ENCODE results near the gene DPEP2NB. TPM values are rescaled to one million over a fixed set of nuclear protein-coding genes. Genes with fewer than 3 reads are reported as not detected.

Gene DPEP2NB
- total RNA-seq, 1 experiment from 2014 or later = not detected

DNA sequence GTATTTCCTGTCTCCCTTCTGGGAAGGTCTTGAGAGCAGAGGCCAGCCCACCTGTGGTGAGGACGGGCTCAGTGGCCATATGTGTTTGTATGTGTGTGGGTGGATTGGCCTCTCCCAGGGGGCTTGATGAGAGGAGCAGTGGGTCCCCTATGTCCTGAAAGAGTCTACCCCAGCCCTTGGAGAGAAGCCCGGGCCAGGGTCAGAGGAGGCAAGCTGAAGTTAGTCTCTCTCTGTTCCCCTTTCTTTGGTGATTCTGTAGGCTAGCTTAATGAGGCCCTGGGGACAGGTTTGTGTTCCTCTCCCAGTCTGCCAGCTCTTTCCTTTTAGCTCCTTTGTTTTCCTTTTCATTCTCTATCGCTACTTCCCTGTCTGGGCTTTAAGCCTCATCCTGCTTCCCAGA is 45.7 kb upstream of the DPEP2NB start:
- no peak for TF ChIP-seq EZH2 (IDR thresholded peaks at IDR 0.05)
- TF ChIP-seq, protein P1, sequence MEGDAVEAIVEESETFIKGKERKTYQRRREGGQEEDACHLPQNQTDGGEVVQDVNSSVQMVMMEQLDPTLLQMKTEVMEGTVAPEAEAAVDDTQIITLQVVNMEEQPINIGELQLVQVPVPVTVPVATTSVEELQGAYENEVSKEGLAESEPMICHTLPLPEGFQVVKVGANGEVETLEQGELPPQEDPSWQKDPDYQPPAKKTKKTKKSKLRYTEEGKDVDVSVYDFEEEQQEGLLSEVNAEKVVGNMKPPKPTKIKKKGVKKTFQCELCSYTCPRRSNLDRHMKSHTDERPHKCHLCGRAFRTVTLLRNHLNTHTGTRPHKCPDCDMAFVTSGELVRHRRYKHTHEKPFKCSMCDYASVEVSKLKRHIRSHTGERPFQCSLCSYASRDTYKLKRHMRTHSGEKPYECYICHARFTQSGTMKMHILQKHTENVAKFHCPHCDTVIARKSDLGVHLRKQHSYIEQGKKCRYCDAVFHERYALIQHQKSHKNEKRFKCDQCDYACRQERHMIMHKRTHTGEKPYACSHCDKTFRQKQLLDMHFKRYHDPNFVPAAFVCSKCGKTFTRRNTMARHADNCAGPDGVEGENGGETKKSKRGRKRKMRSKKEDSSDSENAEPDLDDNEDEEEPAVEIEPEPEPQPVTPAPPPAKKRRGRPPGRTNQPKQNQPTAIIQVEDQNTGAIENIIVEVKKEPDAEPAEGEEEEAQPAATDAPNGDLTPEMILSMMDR (IDR thresholded peaks at IDR 0.05 in 2 of 3, conservative IDR thresholded peaks at IDR 0.05 in 1 of 3; ENCODE audit: borderline replicate concordance in 1 of 3, insufficient read depth in 1 of 3, low read depth in 2 of 3, low read length in 2 of 3) = no peak
- TF ChIP-seq ELF1 (IDR thresholded peaks at IDR 0.05; ENCODE audit: borderline replicate concordance, low read depth) = no peak
- no peak for TF ChIP-seq EZH2phosphoT487 (IDR thresholded peaks at IDR 0.05; ENCODE audit: borderline replicate concordance)
- no peak for TF ChIP-seq POLR2AphosphoS5 (IDR thresholded peaks at IDR 0.05; ENCODE audit: low read depth, low read length)
- no peak for TF ChIP-seq RAD21 (IDR thresholded peaks at IDR 0.05; ENCODE audit: low read depth)
- no peaks in the 10 kb centered on the region for H3K4me1 ChIP-seq (ENCODE audit: control insufficient read depth in 1 of 2, insufficient read depth in 2 of 2, low read length in 2 of 2)
- no peaks in the 10 kb centered on the region for H4K20me1 ChIP-seq (ENCODE audit: insufficient read depth)
- no peak overlapping the region for H3K4me3 ChIP-seq (replicated peaks in 1 of 2; ENCODE audit: low read depth in 1 of 2, low read length in 2 of 2)
- no peak overlapping the region for H3K27ac ChIP-seq (ENCODE audit: low read depth, low read length)
- intact Hi-C loops (cut with micrococcal nuclease) = no loop called here
- no peak overlapping the region for H2AFZ ChIP-seq (ENCODE audit: low read depth, low read length, poor library complexity, severe bottlenecking)
- H3K9ac ChIP-seq (ENCODE audit: low read length) = no peak overlapping the region
- H3K36me3 ChIP-seq (ENCODE audit: control insufficient read depth in 1 of 2, insufficient read depth in 2 of 2, low read length in 2 of 2) = peaks cover 0 to 23% of the 10 kb centered on the region in 2 experiments; a peak in 1 of 4 replicates
- H3K9me3 ChIP-seq (ENCODE audit: control insufficient read depth in 1 of 2, insufficient read depth in 1 of 2, low read depth in 1 of 2, low read length in 2 of 2) = no peaks in the 10 kb centered on the region
- POLR2A ChIA-PET = no interaction called here
- RAD21 ChIA-PET (ENCODE audit: low non-redundant PET in 1 of 2, low total read pairs in 2 of 2, uncharacterized antibody in 2 of 2, unreplicated experiment in 2 of 2) = no interaction called here
- H3K27me3 ChIP-seq (ENCODE audit: insufficient read depth, low read length) = no peaks in the 10 kb centered on the region
- H3K9me2 ChIP-seq (ENCODE audit: insufficient read depth) = no peaks in the 10 kb centered on the region
- H3K4me2 ChIP-seq (ENCODE audit: low read length) = no peak overlapping the region
- CTCF ChIA-PET = interaction anchor here (1.0 to 1.3 kb wide), 2 partner anchors 10 to 20 kb away, joined by 3 to 4 read pairs; no protein-coding TSS in a partner anchor
- H3K79me2 ChIP-seq (ENCODE audit: insufficient read depth, low read length) = no peaks in the 10 kb centered on the region
- DNase-seq (ENCODE audit: low read depth, low spot score) (no peak), ATAC-seq (no peak)
- BruUV-seq (replicated peaks) = no TSS peak

DNA sequence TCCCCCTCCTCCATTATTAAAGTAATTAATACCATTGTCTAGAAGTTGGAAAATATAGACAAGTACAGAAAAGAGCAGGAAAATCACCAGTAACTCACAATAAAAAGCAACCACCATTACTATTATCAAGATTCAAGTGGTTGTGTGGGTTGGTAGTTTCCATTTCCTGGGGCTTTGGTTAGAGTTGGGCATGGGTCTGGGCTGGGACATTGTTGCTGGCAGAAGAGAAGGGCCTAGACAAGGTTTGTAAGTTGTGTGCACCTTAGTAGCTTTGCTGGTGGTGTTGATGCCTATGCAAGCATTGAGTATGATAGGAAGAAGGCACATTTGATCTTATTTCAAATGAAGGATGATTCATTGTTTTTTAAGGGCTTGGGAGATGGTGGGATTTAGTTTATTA is 44.1 kb upstream of the DPEP2NB start:
- no peaks in the 10 kb centered on the region for H3K79me2 ChIP-seq (ENCODE audit: insufficient read depth, low read length)
- ChIA-PET POLR2A (no interaction called here), CTCF (no interaction called here), RAD21 (ENCODE audit: low non-redundant PET in 1 of 2, low total read pairs in 2 of 2, uncharacterized antibody in 2 of 2, unreplicated experiment in 2 of 2) (no interaction called here)
- H3K9me2 ChIP-seq (ENCODE audit: insufficient read depth) = no peaks in the 10 kb centered on the region
- no peaks in the 10 kb centered on the region for H3K9me3 ChIP-seq (ENCODE audit: control insufficient read depth in 1 of 2, insufficient read depth in 1 of 2, low read depth in 1 of 2, low read length in 2 of 2)
- no peak overlapping the region for H3K4me2 ChIP-seq (ENCODE audit: low read length)
- H3K4me1 ChIP-seq (ENCODE audit: control insufficient read depth in 1 of 2, insufficient read depth in 2 of 2, low read length in 2 of 2) = no peaks in the 10 kb centered on the region
- DNase-seq (ENCODE audit: low read depth, low spot score) (no peak), ATAC-seq (no peak)
- no TSS peak for BruUV-seq (replicated peaks)
- no peak overlapping the region for H3K27ac ChIP-seq (ENCODE audit: low read depth, low read length)
- H3K9ac ChIP-seq (ENCODE audit: low read length) = no peak overlapping the region
- H3K27me3 ChIP-seq (ENCODE audit: insufficient read depth, low read length) = no peaks in the 10 kb centered on the region
- H3K4me3 ChIP-seq (replicated peaks in 1 of 2; ENCODE audit: low read depth in 1 of 2, low read length in 2 of 2) = no peak overlapping the region
- H3K36me3 ChIP-seq (ENCODE audit: control insufficient read depth in 1 of 2, insufficient read depth in 2 of 2, low read length in 2 of 2) = peaks cover 0 to 26% of the 10 kb centered on the region in 2 experiments; a peak in 1 of 4 replicates
- H2AFZ ChIP-seq (ENCODE audit: low read depth, low read length, poor library complexity, severe bottlenecking) = no peak overlapping the region
- intact Hi-C loops (cut with micrococcal nuclease) = no loop called here
- H4K20me1 ChIP-seq (ENCODE audit: insufficient read depth) = no peaks in the 10 kb centered on the region
- TF ChIP-seq, protein P2, sequence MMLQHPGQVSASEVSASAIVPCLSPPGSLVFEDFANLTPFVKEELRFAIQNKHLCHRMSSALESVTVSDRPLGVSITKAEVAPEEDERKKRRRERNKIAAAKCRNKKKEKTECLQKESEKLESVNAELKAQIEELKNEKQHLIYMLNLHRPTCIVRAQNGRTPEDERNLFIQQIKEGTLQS (IDR thresholded peaks at IDR 0.05) = no peak
- no peak for TF ChIP-seq SIN3A (IDR thresholded peaks at IDR 0.05; ENCODE audit: low read depth)
- TF ChIP-seq SP1 (IDR thresholded peaks at IDR 0.05; ENCODE audit: low read depth) = no peak
- TF ChIP-seq POLR2A (IDR thresholded peaks at IDR 0.05; ENCODE audit: borderline replicate concordance, extremely low read depth, insufficient read depth, insufficient read length) = no peak
- TF ChIP-seq, protein P3, sequence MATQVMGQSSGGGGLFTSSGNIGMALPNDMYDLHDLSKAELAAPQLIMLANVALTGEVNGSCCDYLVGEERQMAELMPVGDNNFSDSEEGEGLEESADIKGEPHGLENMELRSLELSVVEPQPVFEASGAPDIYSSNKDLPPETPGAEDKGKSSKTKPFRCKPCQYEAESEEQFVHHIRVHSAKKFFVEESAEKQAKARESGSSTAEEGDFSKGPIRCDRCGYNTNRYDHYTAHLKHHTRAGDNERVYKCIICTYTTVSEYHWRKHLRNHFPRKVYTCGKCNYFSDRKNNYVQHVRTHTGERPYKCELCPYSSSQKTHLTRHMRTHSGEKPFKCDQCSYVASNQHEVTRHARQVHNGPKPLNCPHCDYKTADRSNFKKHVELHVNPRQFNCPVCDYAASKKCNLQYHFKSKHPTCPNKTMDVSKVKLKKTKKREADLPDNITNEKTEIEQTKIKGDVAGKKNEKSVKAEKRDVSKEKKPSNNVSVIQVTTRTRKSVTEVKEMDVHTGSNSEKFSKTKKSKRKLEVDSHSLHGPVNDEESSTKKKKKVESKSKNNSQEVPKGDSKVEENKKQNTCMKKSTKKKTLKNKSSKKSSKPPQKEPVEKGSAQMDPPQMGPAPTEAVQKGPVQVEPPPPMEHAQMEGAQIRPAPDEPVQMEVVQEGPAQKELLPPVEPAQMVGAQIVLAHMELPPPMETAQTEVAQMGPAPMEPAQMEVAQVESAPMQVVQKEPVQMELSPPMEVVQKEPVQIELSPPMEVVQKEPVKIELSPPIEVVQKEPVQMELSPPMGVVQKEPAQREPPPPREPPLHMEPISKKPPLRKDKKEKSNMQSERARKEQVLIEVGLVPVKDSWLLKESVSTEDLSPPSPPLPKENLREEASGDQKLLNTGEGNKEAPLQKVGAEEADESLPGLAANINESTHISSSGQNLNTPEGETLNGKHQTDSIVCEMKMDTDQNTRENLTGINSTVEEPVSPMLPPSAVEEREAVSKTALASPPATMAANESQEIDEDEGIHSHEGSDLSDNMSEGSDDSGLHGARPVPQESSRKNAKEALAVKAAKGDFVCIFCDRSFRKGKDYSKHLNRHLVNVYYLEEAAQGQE (IDR thresholded peaks at IDR 0.05; ENCODE audit: low read depth) = no peak
- no peak for TF ChIP-seq YY1 (IDR thresholded peaks at IDR 0.05; ENCODE audit: extremely low read depth, insufficient replicate concordance, low read depth, low read length)
- TF ChIP-seq ZFX (IDR thresholded peaks at IDR 0.05) = no peak
- TF ChIP-seq, protein P4, sequence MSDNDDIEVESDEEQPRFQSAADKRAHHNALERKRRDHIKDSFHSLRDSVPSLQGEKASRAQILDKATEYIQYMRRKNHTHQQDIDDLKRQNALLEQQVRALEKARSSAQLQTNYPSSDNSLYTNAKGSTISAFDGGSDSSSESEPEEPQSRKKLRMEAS (IDR thresholded peaks at IDR 0.05) = no peak
- TF ChIP-seq SRF (IDR thresholded peaks at IDR 0.05; ENCODE audit: low read depth) = no peak

Data from HCT116 (cell line).